Neuron (in vitro differentiated cells): Measurements from ENCODE around the gene FSTL4.

Experiments used
- H2AFZ ChIP-seq: one replicate; pipeline ENCODE4 v1.6.1; 2013; ENCODE audit warnings: low read depth, mild to moderate bottlenecking, inconsistent platforms, low read length, moderate library complexity
- H3K27me3 ChIP-seq: one replicate; pipeline ENCODE4 v1.6.1; 2013; ENCODE audit warnings: low read length; ENCODE audit not compliant: insufficient read depth
- H3K36me3 ChIP-seq: one replicate; pipeline ENCODE4 v1.6.1; 2013; ENCODE audit warnings: low read length; ENCODE audit not compliant: insufficient read depth
- H3K4me1 ChIP-seq: one replicate; pipeline ENCODE4 v1.6.1; 2013; ENCODE audit warnings: low read length; ENCODE audit not compliant: insufficient read depth
- H3K4me3 ChIP-seq: 2 replicates; pipeline ENCODE4 v1.5.1; 2013; ENCODE audit warnings: mild to moderate bottlenecking, low read length, moderate library complexity
- H3K9me3 ChIP-seq: one replicate; pipeline ENCODE4 v1.6.1; 2013; ENCODE audit warnings: low read length

FSTL4 gene

GRCh38 chr5:133373121-133373870, 239.0 kb downstream of the FSTL4 start:
- Histone ChIP-seq H3K4me1 (no peaks in the 10 kb centered on the region), H2AFZ (no peak overlapping the region), H3K27me3 (no peaks in the 10 kb centered on the region), H3K36me3 (no peaks in the 10 kb centered on the region), H3K4me3 (no peak overlapping the region), H3K9me3 (no peaks in the 10 kb centered on the region)

GRCh38 chr5:133372293-133372937, 239.9 kb downstream of the FSTL4 start:
- H3K36me3 ChIP-seq = no peaks in the 10 kb centered on the region
- H2AFZ ChIP-seq = no peak overlapping the region
- H3K4me1 ChIP-seq = no peaks in the 10 kb centered on the region
- H3K4me3 ChIP-seq = no peak overlapping the region
- H3K9me3 ChIP-seq = no peaks in the 10 kb centered on the region
- H3K27me3 ChIP-seq = no peaks in the 10 kb centered on the region

GRCh38 chr5:133371371-133372155, 240.8 kb downstream of the FSTL4 start:
- no peak overlapping the region for H3K4me3 ChIP-seq
- H2AFZ ChIP-seq = no peak overlapping the region
- no peaks in the 10 kb centered on the region for H3K27me3 ChIP-seq
- no peaks in the 10 kb centered on the region for H3K9me3 ChIP-seq
- no peaks in the 10 kb centered on the region for H3K36me3 ChIP-seq
- H3K4me1 ChIP-seq = no peaks in the 10 kb centered on the region

- no peaks in the 10 kb centered on the region for H3K27me3 ChIP-seq
- H2AFZ ChIP-seq = no peak overlapping the region
- H3K9me3 ChIP-seq = no peaks in the 10 kb centered on the region
- no peaks in the 10 kb centered on the region for H3K4me1 ChIP-seq
- H3K4me3 ChIP-seq = no peak overlapping the region
- H3K36me3 ChIP-seq = no peaks in the 10 kb centered on the region
Measured at GRCh38 chr5:133370904-133371303, 241.4 kb downstream of the FSTL4 start.

GRCh38 chr5:133370036-133370831, 242.1 kb downstream of the FSTL4 start:
- Histone ChIP-seq H3K9me3 (no peaks in the 10 kb centered on the region), H2AFZ (no peak overlapping the region), H3K27me3 (no peaks in the 10 kb centered on the region), H3K4me1 (no peaks in the 10 kb centered on the region), H3K4me3 (no peak overlapping the region), H3K36me3 (no peaks in the 10 kb centered on the region)

- no peaks in the 10 kb centered on the region for H3K4me1 ChIP-seq
- H2AFZ ChIP-seq = no peak overlapping the region
- no peaks in the 10 kb centered on the region for H3K36me3 ChIP-seq
- no peaks in the 10 kb centered on the region for H3K9me3 ChIP-seq
- no peak overlapping the region for H3K4me3 ChIP-seq
- H3K27me3 ChIP-seq = no peaks in the 10 kb centered on the region
Measured at GRCh38 chr5:133368916-133369783, 243.2 kb downstream of the FSTL4 start.

GRCh38 chr5:133367984-133368383, 244.4 kb downstream of the FSTL4 start:
- Histone ChIP-seq H3K4me1 (no peaks in the 10 kb centered on the region), H3K9me3 (no peaks in the 10 kb centered on the region), H2AFZ (no peak overlapping the region), H3K36me3 (no peaks in the 10 kb centered on the region), H3K27me3 (no peaks in the 10 kb centered on the region), H3K4me3 (no peak overlapping the region)

- Histone ChIP-seq H3K4me3 (no peak overlapping the region), H2AFZ (no peak overlapping the region), H3K36me3 (no peaks in the 10 kb centered on the region), H3K9me3 (no peaks in the 10 kb centered on the region), H3K27me3 (no peaks in the 10 kb centered on the region), H3K4me1 (no peaks in the 10 kb centered on the region)
Measured at GRCh38 chr5:133367071-133367786, 245.1 kb downstream of the FSTL4 start.

- Histone ChIP-seq H3K4me3 (no peak overlapping the region), H3K36me3 (no peaks in the 10 kb centered on the region), H2AFZ (no peak overlapping the region), H3K27me3 (no peaks in the 10 kb centered on the region), H3K9me3 (no peaks in the 10 kb centered on the region), H3K4me1 (peaks cover 2% of the 10 kb centered on the region)
Measured at GRCh38 chr5:133366438-133366837, 245.9 kb downstream of the FSTL4 start.

- no peaks in the 10 kb centered on the region for H3K27me3 ChIP-seq
- no peaks in the 10 kb centered on the region for H3K36me3 ChIP-seq
- no peaks in the 10 kb centered on the region for H3K9me3 ChIP-seq
- no peak overlapping the region for H3K4me3 ChIP-seq
- H2AFZ ChIP-seq = no peak overlapping the region
- H3K4me1 ChIP-seq = peaks cover 9% of the 10 kb centered on the region
Measured at GRCh38 chr5:133365738-133366137, 246.6 kb downstream of the FSTL4 start.

GRCh38 chr5:133364936-133365707, 247.2 kb downstream of the FSTL4 start:
- Histone ChIP-seq H3K9me3 (no peaks in the 10 kb centered on the region), H3K4me1 (peaks cover 13% of the 10 kb centered on the region), H2AFZ (no peak overlapping the region), H3K27me3 (no peaks in the 10 kb centered on the region), H3K36me3 (no peaks in the 10 kb centered on the region), H3K4me3 (no peak overlapping the region)
